MM.1S (cell line): ENCODE results near the gene RPL38.

Source experiments
- CTCF ChIP-seq: fragments of 300-600 bp; sonication (generic); IDR thresholded peaks from 2 replicates; pipeline ENCODE4 v1.5.1; 2016; ENCODE audit warnings: antibody characterized with exemption, low read length, mixed read lengths
- EZH2phosphoT487 ChIP-seq: fragments of 300-600 bp; sonication (generic); IDR thresholded peaks from 2 replicates; pipeline ENCODE4 v1.6.1; 2018; ENCODE audit warnings: antibody characterized with exemption, low read length

DNA sequence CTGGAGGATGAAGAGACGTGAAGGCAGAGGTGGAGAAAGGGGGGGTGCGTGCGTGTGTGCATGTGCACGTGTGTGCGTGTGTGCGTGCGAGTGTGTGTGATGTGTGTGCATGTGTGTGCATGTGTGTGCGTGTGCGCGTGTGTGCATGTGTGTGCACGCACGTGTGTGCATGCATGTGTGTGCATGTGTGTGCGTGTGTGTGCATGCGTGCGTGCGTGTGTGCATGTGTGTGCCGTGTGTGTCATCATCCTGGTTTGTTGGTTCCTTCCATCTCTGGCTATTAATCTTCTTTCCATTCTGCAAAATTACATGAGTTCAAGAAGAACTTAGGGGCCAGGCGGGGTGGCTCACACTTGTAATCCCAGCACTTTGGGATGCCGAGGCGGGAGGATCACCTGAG, 17.0 kb upstream of the RPL38 start:
- TF ChIP-seq CTCF, result no peak
- no peak for TF ChIP-seq EZH2phosphoT487
